GM12878 (cell line): Measurements from ENCODE around the gene TCEANC2.

Experiments used
- BHLHE40 ChIP-seq, 2 experiments: fragments of 450-650 bp in 1 of 2; IDR thresholded peaks; 2 replicates each; pipeline ENCODE4 v1.6.1; 2011 to 2017; ENCODE audit warnings: low read depth in 2 of 2, borderline replicate concordance in 1 of 2, improper control_type of control experiment in 1 of 2, low read length in 1 of 2, mild to moderate bottlenecking in 1 of 2
- CREB1 ChIP-seq: IDR thresholded peaks from 2 replicates; pipeline ENCODE4 v1.6.1; 2012; ENCODE audit warnings: low read depth, mild to moderate bottlenecking, inconsistent platforms
- NR2C2 ChIP-seq: IDR thresholded peaks from 2 replicates; pipeline ENCODE4 v1.6.1; 2011; ENCODE audit warnings: borderline replicate concordance, low read depth; ENCODE audit not compliant: control insufficient read depth, insufficient read length
- RCOR1 ChIP-seq: conservative IDR thresholded peaks from 2 replicates; pipeline ENCODE4 v1.6.1; 2012; ENCODE audit warnings: low read depth, low read length, improper control_type of control experiment
- SREBF2 ChIP-seq: IDR thresholded peaks from 2 replicates; pipeline ENCODE4 v1.6.1; 2012; ENCODE audit warnings: mild to moderate bottlenecking, low read length
- TCF12 ChIP-seq: IDR thresholded peaks from 2 replicates; pipeline ENCODE4 v1.6.1; 2011; ENCODE audit warnings: low read depth, mild to moderate bottlenecking, low read length

DNA sequence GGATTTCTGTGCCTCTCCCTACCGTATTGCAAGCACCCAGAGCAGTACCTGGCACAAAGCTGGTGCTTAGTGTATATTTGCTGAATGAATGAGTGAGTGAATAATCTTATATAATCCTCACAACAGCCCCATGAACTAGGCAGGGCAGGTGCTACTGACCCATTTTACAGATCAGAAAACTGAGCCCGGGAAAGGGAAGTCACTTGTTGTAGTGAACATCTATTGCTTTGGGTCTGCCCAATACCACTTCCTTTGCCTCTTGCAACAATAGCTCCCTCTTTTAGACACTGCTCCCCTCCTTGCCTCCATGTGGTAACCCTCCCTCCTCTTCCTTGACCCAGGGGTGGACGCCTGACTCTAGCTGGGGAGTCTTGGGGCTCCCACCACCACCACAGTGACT lies 96.3 kb downstream of the TCEANC2 start:
- TF ChIP-seq RCOR1 (no peak), NR2C2 (no peak), BHLHE40 (IDR thresholded peaks at IDR 0.05; ENCODE audit: borderline replicate concordance in 1 of 2, low read depth in 2 of 2, low read length in 1 of 2) (no peak), TCF12 (no peak), CREB1 (no peak), SREBF2 (no peak)
